Activated B cell treated with CpG ODN at 0.5 μM for 24 hours (primary cell): ENCODE results near the gene KMT2C. TPM values are rescaled to one million over a fixed set of nuclear protein-coding genes. Genes with fewer than 3 reads are reported as not detected.

Experiments
- ATAC-seq: fragments of 200-7000 bp; cut with Tn5 transposase; one replicate; pipeline ENCODE4 v1.10.0; 2021; ENCODE audit warnings: low read depth, mild to moderate bottlenecking, moderate library complexity
- CTCF ChIA-PET: fragments of 350-600 bp; sonication (Branson Sonifier 250); formaldehyde crosslinking; loops from one replicate; lab custom pipeline; 2021; ENCODE audit warnings: antibody characterized with exemption; lab: Charles Lee
- POLR2A ChIA-PET: fragments of 350-600 bp; sonication (Branson Sonifier 250); formaldehyde crosslinking; loops from one replicate; lab custom pipeline; 2021; ENCODE audit warnings: antibody characterized with exemption; lab: Charles Lee
- DNase-seq: peaks from one replicate; pipeline ENCODE4 v3.0.0; 2022
- H3K27ac Mint-ChIP-seq: one replicate; pipeline ENCODE4 v1.8.0; 2020; ENCODE audit warnings: mixed read lengths
- H3K27me3 Mint-ChIP-seq: one replicate; pipeline ENCODE4 v1.8.0; 2021; ENCODE audit warnings: mixed read lengths
- H3K36me3 Mint-ChIP-seq: one replicate; pipeline ENCODE4 v1.8.0; 2021; ENCODE audit warnings: low read depth, mixed read lengths
- H3K4me1 Mint-ChIP-seq: one replicate; pipeline ENCODE4 v1.8.0; 2021; ENCODE audit warnings: mixed read lengths
- H3K4me3 Mint-ChIP-seq: one replicate; pipeline ENCODE4 v1.8.0; 2020; ENCODE audit warnings: mild to moderate bottlenecking, mixed read lengths
- H3K9me3 Mint-ChIP-seq: one replicate; pipeline ENCODE4 v1.8.0; 2020; ENCODE audit warnings: mixed read lengths
- intact Hi-C: fragments of 100-400 bp; cut with micrococcal nuclease; formaldehyde crosslinking; loops from one replicate; pipeline ENCODE4 v1.15.1; 2024
- total RNA-seq: library from RNA; stranded (reverse); gene quantifications from 2 replicates; pipeline ENCODE4 v1.2.3, GENCODE V29; 2022
- TF ChIP-seq, protein P1 (sequence below): fragments of 200-600 bp; IDR thresholded peaks from one replicate; pipeline ENCODE4 v1.8.0; 2022; ENCODE audit warnings: antibody characterized with exemption, mild to moderate bottlenecking

The KMT2C gene
- total RNA-seq, 1 donor from 2014 or later, result 112 TPM

GRCh38 chr7:152202056-152202455, 233.7 kb downstream of the KMT2C start:
- ChIA-PET POLR2A (no interaction called here), CTCF (no interaction called here)
- TF ChIP-seq, protein P1, sequence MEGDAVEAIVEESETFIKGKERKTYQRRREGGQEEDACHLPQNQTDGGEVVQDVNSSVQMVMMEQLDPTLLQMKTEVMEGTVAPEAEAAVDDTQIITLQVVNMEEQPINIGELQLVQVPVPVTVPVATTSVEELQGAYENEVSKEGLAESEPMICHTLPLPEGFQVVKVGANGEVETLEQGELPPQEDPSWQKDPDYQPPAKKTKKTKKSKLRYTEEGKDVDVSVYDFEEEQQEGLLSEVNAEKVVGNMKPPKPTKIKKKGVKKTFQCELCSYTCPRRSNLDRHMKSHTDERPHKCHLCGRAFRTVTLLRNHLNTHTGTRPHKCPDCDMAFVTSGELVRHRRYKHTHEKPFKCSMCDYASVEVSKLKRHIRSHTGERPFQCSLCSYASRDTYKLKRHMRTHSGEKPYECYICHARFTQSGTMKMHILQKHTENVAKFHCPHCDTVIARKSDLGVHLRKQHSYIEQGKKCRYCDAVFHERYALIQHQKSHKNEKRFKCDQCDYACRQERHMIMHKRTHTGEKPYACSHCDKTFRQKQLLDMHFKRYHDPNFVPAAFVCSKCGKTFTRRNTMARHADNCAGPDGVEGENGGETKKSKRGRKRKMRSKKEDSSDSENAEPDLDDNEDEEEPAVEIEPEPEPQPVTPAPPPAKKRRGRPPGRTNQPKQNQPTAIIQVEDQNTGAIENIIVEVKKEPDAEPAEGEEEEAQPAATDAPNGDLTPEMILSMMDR, result no peak
- Mint-ChIP-seq H3K4me3 (no peak overlapping the region), H3K27me3 (no peaks in the 10 kb centered on the region), H3K4me1 (no peaks in the 10 kb centered on the region), H3K27ac (no peak overlapping the region), H3K36me3 (peaks cover 71% of the 10 kb centered on the region), H3K9me3 (no peaks in the 10 kb centered on the region)
- intact Hi-C loops, result no loop called here
- no peak for DNase-seq
- ATAC-seq, result no peak

GRCh38 chr7:152200395-152200794, 235.4 kb downstream of the KMT2C start:
- H3K4me1 Mint-ChIP-seq, result no peaks in the 10 kb centered on the region
- H3K27ac Mint-ChIP-seq, result no peak overlapping the region
- no peak overlapping the region for H3K4me3 Mint-ChIP-seq
- ChIA-PET POLR2A (no interaction called here), CTCF (no interaction called here)
- ATAC-seq, result no peak
- H3K9me3 Mint-ChIP-seq, result no peaks in the 10 kb centered on the region
- TF ChIP-seq, protein P1, result no peak
- no peaks in the 10 kb centered on the region for H3K27me3 Mint-ChIP-seq
- intact Hi-C loops, result no loop called here
- no peak for DNase-seq
- peaks cover 76% of the 10 kb centered on the region for H3K36me3 Mint-ChIP-seq

GRCh38 chr7:152196391-152196790, 239.4 kb downstream of the KMT2C start:
- H3K9me3 Mint-ChIP-seq, result no peaks in the 10 kb centered on the region
- CTCF ChIA-PET, result no interaction called here
- H3K27me3 Mint-ChIP-seq, result no peaks in the 10 kb centered on the region
- POLR2A ChIA-PET, result no interaction called here
- no peak overlapping the region for H3K27ac Mint-ChIP-seq
- peaks cover 78% of the 10 kb centered on the region for H3K36me3 Mint-ChIP-seq
- ATAC-seq, result no peak
- no peaks in the 10 kb centered on the region for H3K4me1 Mint-ChIP-seq
- H3K4me3 Mint-ChIP-seq, result no peak overlapping the region
- no peak for DNase-seq
- TF ChIP-seq, protein P1, result no peak
- intact Hi-C loops, result no loop called here

GRCh38 chr7:152193880-152194279, 241.9 kb downstream of the KMT2C start:
- POLR2A ChIA-PET, result no interaction called here
- H3K36me3 Mint-ChIP-seq, result peaks cover 84% of the 10 kb centered on the region

DNA sequence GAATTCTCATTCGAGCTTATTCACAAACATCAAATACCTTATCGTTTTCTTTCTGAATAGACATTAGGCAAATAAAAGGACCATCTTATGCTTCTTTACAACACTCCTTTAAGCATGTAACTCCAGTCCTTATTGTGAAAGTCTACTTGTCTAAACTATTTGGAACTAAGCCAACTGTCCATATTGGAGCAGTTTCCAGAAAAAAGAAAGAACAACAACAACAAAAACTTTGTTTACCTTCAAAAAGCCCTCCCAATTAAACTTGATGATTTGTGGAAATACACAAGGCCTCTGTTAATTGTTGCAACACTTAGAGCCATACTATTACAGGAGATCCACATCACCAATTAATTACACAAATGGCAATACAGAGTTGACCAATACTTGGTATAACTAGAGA, 246.7 kb downstream of the KMT2C start:
- no peaks in the 10 kb centered on the region for H3K9me3 Mint-ChIP-seq
- TF ChIP-seq, protein P1, result no peak
- POLR2A ChIA-PET, result no interaction called here
- ATAC-seq (no peak), DNase-seq (no peak)
- H3K4me1 Mint-ChIP-seq, result no peaks in the 10 kb centered on the region
- CTCF ChIA-PET, result no interaction called here
- intact Hi-C loops, result no loop called here
- no peak overlapping the region for H3K27ac Mint-ChIP-seq
- no peak overlapping the region for H3K4me3 Mint-ChIP-seq
- peaks cover 86% of the 10 kb centered on the region for H3K36me3 Mint-ChIP-seq
- H3K27me3 Mint-ChIP-seq, result no peaks in the 10 kb centered on the region

More at GRCh38 chr7:152193880-152194279, 241.9 kb downstream of the KMT2C start:
- Mint-ChIP-seq H3K27ac (no peak overlapping the region), H3K4me3 (no peak overlapping the region), H3K4me1 (no peaks in the 10 kb centered on the region), H3K27me3 (no peaks in the 10 kb centered on the region), H3K9me3 (no peaks in the 10 kb centered on the region)
- no peak for DNase-seq
- CTCF ChIA-PET, result no interaction called here
- TF ChIP-seq, protein P1, result no peak
- ATAC-seq, result no peak
- intact Hi-C loops, result loop anchor here (2.0 kb wide), 1 partner anchor 15 kb away; no protein-coding TSS in a partner anchor
